Neutrophil (primary cell): ENCODE data around the gene PUS10.
A peak's percentile ranks its signal among the peaks of the same experiment; 100 is the strongest.
"Not testable (repeated sequence)": the region's sequence is repeated elsewhere in the genome, so short reads cannot be mapped to it uniquely, and the experiment has no call there.

Source experiments
- H3K27ac ChIP-seq: fragments of 200-600 bp; sonication (generic); 2 replicates; pipeline ENCODE4 v1.5.1; 2016; ENCODE audit warnings: mild to moderate bottlenecking, moderate library complexity
- H3K27me3 ChIP-seq: fragments of 200-600 bp; sonication (generic); 2 replicates; pipeline ENCODE4 v1.6.0; 2016; ENCODE audit warnings: mild to moderate bottlenecking
- H3K36me3 ChIP-seq: fragments of 200-600 bp; sonication (generic); 2 replicates; pipeline ENCODE4 v1.5.1; 2017
- H3K4me1 ChIP-seq, 2 experiments: fragments of 200-600 bp in 1 of 2; sonication (generic) in 1 of 2; 1 replicate in 1 of 2; 2 replicates in 1 of 2; pipeline versions ENCODE4 v1.5.1 to v1.6.1; 2013 to 2016; ENCODE audit warnings: low read depth in 1 of 2, low read length in 1 of 2, mild to moderate bottlenecking in 1 of 2, moderate library complexity in 1 of 2; ENCODE audit not compliant: control insufficient read depth in 1 of 2, insufficient read depth in 1 of 2
- H3K4me3 ChIP-seq, 2 experiments: fragments of 200-600 bp in 1 of 2; sonication (generic) in 1 of 2; 1 replicate in 1 of 2; 2 replicates in 1 of 2; pipeline ENCODE4 v1.5.1; 2013 to 2016; ENCODE audit warnings: low read depth in 1 of 2, low read length in 1 of 2, mild to moderate bottlenecking in 1 of 2, moderate library complexity in 1 of 2
- H3K9me3 ChIP-seq: fragments of 200-600 bp; sonication (generic); 2 replicates; pipeline ENCODE4 v1.5.1; 2016
- TF ChIP-seq, protein P1 (sequence below): fragments of 200-600 bp; sonication (generic); IDR thresholded peaks from 2 replicates; pipeline ENCODE4 v1.5.1; 2016; ENCODE audit warnings: antibody characterized with exemption

PUS10 gene

DNA sequence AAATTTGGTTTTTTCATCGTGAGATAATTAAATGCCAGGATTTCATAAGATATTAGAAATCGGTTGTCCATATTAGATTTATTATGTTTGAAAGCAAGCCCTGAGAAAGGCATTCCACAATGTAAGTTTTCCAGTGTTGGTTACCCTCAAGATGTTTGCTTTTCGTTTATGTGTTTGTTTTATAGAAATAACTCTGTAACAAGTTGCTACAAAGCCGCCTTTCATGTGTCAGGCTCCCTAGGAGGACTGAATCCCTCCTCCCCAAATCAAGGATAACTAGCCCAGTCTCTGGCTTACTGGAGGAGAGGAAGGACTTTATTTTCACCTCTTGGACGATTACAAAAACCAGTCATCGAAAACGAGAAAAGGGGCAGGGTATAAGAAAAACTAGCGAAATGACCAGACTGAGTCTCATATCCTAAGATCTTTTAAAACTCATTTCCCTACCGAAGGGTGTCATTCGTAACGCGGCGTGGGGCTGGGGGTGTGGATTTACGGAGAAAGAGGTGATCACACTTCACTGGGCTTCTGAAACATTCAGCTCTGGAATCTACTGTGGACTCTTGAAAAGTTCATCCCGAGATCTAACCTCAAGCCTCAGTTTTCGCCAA, 1.6 kb downstream of the PUS10 start:
- peaks cover 7% of the 10 kb centered on the region for H3K36me3 ChIP-seq
- H3K27me3 ChIP-seq: no peaks in the 10 kb centered on the region
- no peaks in the 10 kb centered on the region for H3K9me3 ChIP-seq
- TF ChIP-seq, protein P1, sequence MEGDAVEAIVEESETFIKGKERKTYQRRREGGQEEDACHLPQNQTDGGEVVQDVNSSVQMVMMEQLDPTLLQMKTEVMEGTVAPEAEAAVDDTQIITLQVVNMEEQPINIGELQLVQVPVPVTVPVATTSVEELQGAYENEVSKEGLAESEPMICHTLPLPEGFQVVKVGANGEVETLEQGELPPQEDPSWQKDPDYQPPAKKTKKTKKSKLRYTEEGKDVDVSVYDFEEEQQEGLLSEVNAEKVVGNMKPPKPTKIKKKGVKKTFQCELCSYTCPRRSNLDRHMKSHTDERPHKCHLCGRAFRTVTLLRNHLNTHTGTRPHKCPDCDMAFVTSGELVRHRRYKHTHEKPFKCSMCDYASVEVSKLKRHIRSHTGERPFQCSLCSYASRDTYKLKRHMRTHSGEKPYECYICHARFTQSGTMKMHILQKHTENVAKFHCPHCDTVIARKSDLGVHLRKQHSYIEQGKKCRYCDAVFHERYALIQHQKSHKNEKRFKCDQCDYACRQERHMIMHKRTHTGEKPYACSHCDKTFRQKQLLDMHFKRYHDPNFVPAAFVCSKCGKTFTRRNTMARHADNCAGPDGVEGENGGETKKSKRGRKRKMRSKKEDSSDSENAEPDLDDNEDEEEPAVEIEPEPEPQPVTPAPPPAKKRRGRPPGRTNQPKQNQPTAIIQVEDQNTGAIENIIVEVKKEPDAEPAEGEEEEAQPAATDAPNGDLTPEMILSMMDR: no peak
- H3K4me1 ChIP-seq: peaks cover 28 to 35% of the 10 kb centered on the region in 2 experiments
- H3K27ac ChIP-seq: peak overlapping the region; percentile 85
- peak overlapping the region; percentile 75 to 98 for H3K4me3 ChIP-seq

- no peaks in the 10 kb centered on the region for H3K27me3 ChIP-seq
- H3K9me3 ChIP-seq: no peaks in the 10 kb centered on the region
- TF ChIP-seq, protein P1: no peak
- H3K4me1 ChIP-seq: peaks cover 28 to 35% of the 10 kb centered on the region in 2 experiments
- peaks cover 1% of the 10 kb centered on the region for H3K36me3 ChIP-seq
- no peak overlapping the region for H3K27ac ChIP-seq
- H3K4me3 ChIP-seq: no peak overlapping the region
Observed at GRCh38 chr2:61015976-61016375, 2.1 kb downstream of the PUS10 start.

GRCh38 chr2:61014763-61015162, 3.3 kb downstream of the PUS10 start:
- no peaks in the 10 kb centered on the region for H3K27me3 ChIP-seq
- no peaks in the 10 kb centered on the region for H3K9me3 ChIP-seq
- no peak overlapping the region for H3K4me3 ChIP-seq
- H3K4me1 ChIP-seq: peaks cover 28 to 35% of the 10 kb centered on the region in 2 experiments
- no peak overlapping the region for H3K27ac ChIP-seq
- TF ChIP-seq, protein P1: no peak
- peaks cover 7% of the 10 kb centered on the region for H3K36me3 ChIP-seq

GRCh38 chr2:61013382-61013781, 4.7 kb downstream of the PUS10 start:
- Histone ChIP-seq H3K9me3 (no peaks in the 10 kb centered on the region), H3K36me3 (peaks cover 7% of the 10 kb centered on the region), H3K27ac (no peak overlapping the region), H3K4me3 (no peak overlapping the region), H3K4me1 (peaks cover 15 to 23% of the 10 kb centered on the region in 2 experiments), H3K27me3 (no peaks in the 10 kb centered on the region)
- TF ChIP-seq, protein P1: no peak

DNA sequence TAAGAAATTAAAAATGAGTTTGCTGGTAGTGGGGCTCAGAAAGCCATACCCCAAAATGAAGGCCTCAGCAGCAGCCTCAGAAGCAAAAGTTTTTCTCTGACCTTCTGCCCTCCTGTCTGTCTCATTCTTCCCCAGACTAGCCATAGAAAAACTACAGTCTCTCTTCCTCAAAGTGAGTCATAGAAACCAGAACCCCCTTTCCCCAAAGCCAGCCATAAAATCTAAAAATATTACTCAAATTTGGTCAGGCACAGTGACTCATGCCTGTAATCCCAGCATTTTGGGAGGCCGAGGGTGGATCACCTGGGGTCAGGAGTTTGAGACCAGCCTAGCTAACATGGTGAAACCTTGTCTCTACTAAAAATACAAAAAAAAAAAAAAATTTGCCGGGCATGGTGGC, 5.8 kb downstream of the PUS10 start:
- not testable (repeated sequence) for H3K4me3 ChIP-seq, H3K27me3 ChIP-seq, H3K9me3 ChIP-seq, H3K27ac ChIP-seq, H3K36me3 ChIP-seq
- peaks cover 14 to 18% of the 10 kb centered on the region in 2 experiments for H3K4me1 ChIP-seq

DNA sequence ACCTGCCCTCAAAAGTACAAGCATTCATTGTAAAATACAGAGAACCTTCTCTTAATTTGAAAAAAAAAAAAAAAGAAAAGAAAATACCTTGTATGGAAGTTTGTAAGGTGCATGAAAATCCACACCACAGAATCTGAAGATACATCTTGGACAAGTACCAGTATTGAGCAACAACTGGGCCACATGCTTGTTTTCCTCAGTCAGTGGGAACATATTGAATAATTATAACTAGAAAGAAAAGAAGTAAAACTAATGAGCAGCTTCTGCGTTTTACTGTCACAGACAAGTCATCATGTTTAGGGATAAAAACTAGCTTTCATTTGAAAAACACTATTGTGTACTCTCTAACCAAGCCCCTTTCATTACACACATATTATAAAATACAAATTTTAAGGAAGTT, 6.4 kb downstream of the PUS10 start:
- no peak overlapping the region for H3K27ac ChIP-seq
- H3K4me1 ChIP-seq: peaks cover 13 to 16% of the 10 kb centered on the region in 2 experiments
- H3K27me3 ChIP-seq: no peaks in the 10 kb centered on the region
- no peaks in the 10 kb centered on the region for H3K9me3 ChIP-seq
- no peak overlapping the region for H3K4me3 ChIP-seq
- TF ChIP-seq, protein P1: no peak
- peaks cover 7% of the 10 kb centered on the region for H3K36me3 ChIP-seq
